Vagina (tissue), 2 donors: ENCODE results near the gene ZNHIT3.
"Not testable (repeated sequence)": the region's sequence is repeated elsewhere in the genome, so short reads cannot be mapped to it uniquely, and the experiment has no call there.

Source experiments
- POLR2A ChIP-seq, 2 donors: fragments of 450-650 bp; IDR thresholded peaks; one replicate each; pipeline ENCODE4 v1.6.1; 2017; ENCODE audit warnings: antibody characterized with exemption in 2 of 2, mild to moderate bottlenecking in 2 of 2, moderate library complexity in 2 of 2
- POLR2AphosphoS5 ChIP-seq, 2 donors: sonication (generic); formaldehyde crosslinking; IDR thresholded peaks; one replicate each; pipeline ENCODE4 v1.9.0; 2017; ENCODE audit warnings: antibody characterized with exemption in 2 of 2, mild to moderate bottlenecking in 2 of 2, low read depth in 1 of 2; ENCODE audit not compliant: insufficient read depth in 1 of 2

GRCh38 chr17:36508439-36508838, 22.0 kb downstream of the ZNHIT3 start:
- TF ChIP-seq POLR2A (IDR thresholded peaks at IDR 0.05); POLR2AphosphoS5 (IDR thresholded peaks at IDR 0.05; ENCODE audit: insufficient read depth in 1 of 2, low read depth in 1 of 2): not testable (repeated sequence)
